Subcutaneous adipose tissue (tissue), 4 donors: ENCODE measurements around the gene DNAI4. TPM values are rescaled to one million over a fixed set of nuclear protein-coding genes. Genes with fewer than 3 reads are reported as not detected.

Experiments
- CTCF ChIP-seq: fragments of 450-650 bp; IDR thresholded peaks from one replicate; pipeline ENCODE4 v1.5.1; 2016; ENCODE audit warnings: low read depth, mild to moderate bottlenecking, control low read depth, antibody characterized with exemption, moderate library complexity
- total RNA-seq, 4 donors: library from RNA; depleted of rRNA; stranded (reverse); fragments of >200 nt; gene quantifications; one replicate each; pipeline ENCODE4 v1.1.0, GENCODE V29; 2016

The DNAI4 gene
- total RNA-seq, 4 donors from 2014 or later = 1.9 to 5.3 (median 3.9) TPM

GRCh38 chr1:66925944-66926343, 1.3 kb upstream of the DNAI4 start:
- no peak for TF ChIP-seq CTCF

GRCh38 chr1:66925558-66925910, 878 bp upstream of the DNAI4 start:
- no peak for TF ChIP-seq CTCF

DNA sequence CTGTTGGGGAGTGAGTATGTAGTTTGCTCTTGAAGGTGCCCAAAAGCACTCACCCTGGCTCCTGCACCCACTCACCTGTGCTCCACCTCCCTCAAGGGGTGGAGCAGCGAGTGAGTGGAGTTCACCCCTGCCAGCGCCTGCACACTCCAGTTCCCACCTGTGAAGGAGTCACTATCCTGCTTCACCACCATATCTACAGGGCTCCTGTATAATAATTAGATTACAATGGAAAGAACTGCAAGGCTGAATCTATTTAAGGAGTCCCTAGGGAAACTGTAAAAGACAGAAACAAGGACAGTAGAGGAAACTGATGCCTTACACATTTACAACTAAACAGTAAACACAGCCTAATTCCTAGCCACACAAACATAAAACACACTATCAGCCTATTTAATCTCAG, 4.1 kb downstream of the DNAI4 start:
- no peak for TF ChIP-seq CTCF

DNA sequence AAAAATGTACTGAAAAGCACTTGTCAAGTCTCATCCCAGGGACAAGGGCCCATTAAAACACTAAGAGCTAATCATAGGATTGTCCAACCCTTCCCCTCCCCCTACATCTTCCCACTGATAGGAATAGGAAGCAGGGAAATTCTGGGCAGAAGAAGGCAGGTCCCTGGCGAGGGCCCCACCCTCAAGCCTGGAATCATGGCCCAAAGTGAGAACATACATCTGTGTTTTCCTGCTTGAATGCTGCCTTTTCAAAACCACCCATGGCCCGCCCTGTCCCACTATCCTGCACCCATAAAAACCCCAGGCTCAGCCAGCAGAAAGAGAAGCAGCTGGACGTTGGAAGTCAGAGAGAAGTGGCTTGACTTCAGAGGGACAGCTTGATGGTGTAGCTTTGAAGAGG, 4.8 kb downstream of the DNAI4 start:
- no peak for TF ChIP-seq CTCF

GRCh38 chr1:66919063-66919462, 5.6 kb downstream of the DNAI4 start:
- TF ChIP-seq CTCF = no peak

GRCh38 chr1:66917476-66917875, 7.2 kb downstream of the DNAI4 start:
- no peak for TF ChIP-seq CTCF

- no peak for TF ChIP-seq CTCF
Observed at GRCh38 chr1:66916320-66916719, 8.3 kb downstream of the DNAI4 start.

DNA sequence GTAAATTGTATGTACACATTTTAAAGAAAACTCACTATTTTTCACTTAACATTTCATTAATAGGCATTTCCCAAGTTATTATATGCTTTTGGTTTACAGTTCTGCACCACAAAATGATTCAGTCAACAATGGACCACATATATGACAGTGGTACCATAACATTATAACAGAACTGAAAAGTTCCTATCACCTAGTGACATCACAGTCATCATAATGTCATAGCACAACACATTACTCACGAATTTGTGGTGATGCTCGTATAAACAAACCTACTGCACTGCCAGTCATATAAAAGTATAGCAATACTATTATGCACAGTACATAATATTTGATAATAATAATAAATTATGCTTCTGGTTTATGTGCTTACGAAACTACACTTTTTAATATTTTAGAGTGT, 30.9 kb downstream of the DNAI4 start:
- TF ChIP-seq CTCF = no peak
